ENCODE results near the gene RASL12.
"Not testable (repeated sequence)": the region's sequence is repeated elsewhere in the genome, so short reads cannot be mapped to it uniquely, and the experiment has no call there.

The RASL12 gene

GRCh38 chr15:65055201-65055870, 12.5 kb downstream of the RASL12 start:
- DNase-seq (ENCODE audit: low spot score) = no peak

GRCh38 chr15:65054333-65055200, 13.2 kb downstream of the RASL12 start:
- DNase-seq (ENCODE audit: low spot score) = peak; percentile 87

GRCh38 chr15:65052956-65053355, 14.8 kb downstream of the RASL12 start:
- DNase-seq (ENCODE audit: low spot score) = no peak

- DNase-seq (ENCODE audit: low spot score) = no peak
Measured at GRCh38 chr15:65051266-65051665, 16.5 kb downstream of the RASL12 start.

- no peak for DNase-seq (ENCODE audit: low spot score)
Measured at GRCh38 chr15:65050270-65050669, 17.5 kb downstream of the RASL12 start.

GRCh38 chr15:65049418-65049840, 18.4 kb downstream of the RASL12 start:
- DNase-seq (ENCODE audit: low spot score) = peak; percentile 99

- DNase-seq (ENCODE audit: low spot score) = no peak
Measured at GRCh38 chr15:65048241-65048640, 19.6 kb downstream of the RASL12 start.

GRCh38 chr15:65044724-65045481, 22.9 kb downstream of the RASL12 start, which contains the start of gene SLC51B:
SLC51B (plus strand) TSS chr15:65045387; CDS start chr15:65050005, 4,618 bp downstream.
- DNase-seq (ENCODE audit: low spot score) = no peak

GRCh38 chr15:65044218-65044617, 23.6 kb downstream of the RASL12 start:
- not testable (repeated sequence) for DNase-seq (ENCODE audit: low spot score)

- no peak for DNase-seq (ENCODE audit: low spot score)
Measured at GRCh38 chr15:65042776-65043327, 24.9 kb downstream of the RASL12 start.

- no peak for DNase-seq (ENCODE audit: low spot score)
Measured at GRCh38 chr15:65041787-65042186, 26.0 kb downstream of the RASL12 start.

GRCh38 chr15:65040461-65040860, 27.3 kb downstream of the RASL12 start:
- DNase-seq (ENCODE audit: low spot score) = no peak

GRCh38 chr15:65038836-65039235, 29.0 kb downstream of the RASL12 start:
- no peak for DNase-seq (ENCODE audit: low spot score)

GRCh38 chr15:65038428-65038827, 29.4 kb downstream of the RASL12 start:
- no peak for DNase-seq (ENCODE audit: low spot score)

- no peak for DNase-seq (ENCODE audit: low spot score)
Measured at GRCh38 chr15:65037309-65037708, 30.5 kb downstream of the RASL12 start.

- no peak for DNase-seq (ENCODE audit: low spot score)
Measured at GRCh38 chr15:65034719-65035118, 33.1 kb downstream of the RASL12 start.

GRCh38 chr15:65033659-65034269, 34.0 kb downstream of the RASL12 start:
- peak; percentile 70 for DNase-seq (ENCODE audit: low spot score)

GRCh38 chr15:65032801-65033537, 34.8 kb downstream of the RASL12 start:
- peak; percentile 62 for DNase-seq (ENCODE audit: low spot score)

- no peak for DNase-seq (ENCODE audit: low spot score)
Measured at GRCh38 chr15:65029736-65030208, 38.0 kb downstream of the RASL12 start.

- DNase-seq (ENCODE audit: low spot score) = peak; percentile 100
Measured at GRCh38 chr15:65028921-65029735, 38.7 kb downstream of the RASL12 start, which contains the start of gene MTFMT. MTFMT (minus strand) TSS chr15:65029639; CDS start chr15:65029613, 26 bp downstream.
